GM15510 (cell line): Measurements from ENCODE around the gene IL4R.

ENCODE experiments used
- POLR2A ChIP-seq: IDR thresholded peaks from 3 replicates; pipeline ENCODE4 v1.6.1; 2011; ENCODE audit warnings: borderline replicate concordance; ENCODE audit not compliant: insufficient read length; ENCODE audit errors: extremely low read depth

Gene IL4R

GRCh38 chr16:27304881-27305745, 8.7 kb upstream of the IL4R start:
- no peak for TF ChIP-seq POLR2A

- no peak for TF ChIP-seq POLR2A
Observed at GRCh38 chr16:27305839-27306442, 7.8 kb upstream of the IL4R start.

- no peak for TF ChIP-seq POLR2A
Observed at GRCh38 chr16:27308792-27309191, 5.0 kb upstream of the IL4R start.

- no peak for TF ChIP-seq POLR2A
Observed at GRCh38 chr16:27310576-27311447, 3.0 kb upstream of the IL4R start.

- TF ChIP-seq POLR2A, result no peak
Observed at GRCh38 chr16:27311448-27311830, 2.3 kb upstream of the IL4R start.

- no peak for TF ChIP-seq POLR2A
Observed at GRCh38 chr16:27311897-27312303, 1.9 kb upstream of the IL4R start.

- TF ChIP-seq POLR2A, result no peak
Observed at GRCh38 chr16:27312580-27313421, 973 bp upstream of the IL4R start.

- TF ChIP-seq POLR2A, result no peak
Observed at GRCh38 chr16:27314161-27314723, 468 bp downstream of the IL4R start.

- no peak for TF ChIP-seq POLR2A
Observed at GRCh38 chr16:27314986-27315332, 1.2 kb downstream of the IL4R start.

GRCh38 chr16:27315333-27316037, 1.7 kb downstream of the IL4R start:
- no peak for TF ChIP-seq POLR2A

- no peak for TF ChIP-seq POLR2A
Observed at GRCh38 chr16:27316038-27316680, 2.4 kb downstream of the IL4R start.

GRCh38 chr16:27317320-27317719, 3.5 kb downstream of the IL4R start:
- no peak for TF ChIP-seq POLR2A
